Epidermal melanocyte (primary cell): ENCODE measurements around the gene UPF1.
"Not testable (repeated sequence)": the region's sequence is repeated elsewhere in the genome, so short reads cannot be mapped to it uniquely, and the experiment has no call there.

ENCODE experiments used
- DNase-seq: peaks from one replicate; pipeline ENCODE4 v3.0.0; 2011; ENCODE audit warnings: low spot score; ENCODE audit not compliant: insufficient read length

UPF1 gene

GRCh38 chr19:18897094-18898029, 65.6 kb downstream of the UPF1 start:
- no peak for DNase-seq

GRCh38 chr19:18898081-18898606, 66.4 kb downstream of the UPF1 start:
- no peak for DNase-seq

GRCh38 chr19:18898607-18899408, 67.0 kb downstream of the UPF1 start:
- no peak for DNase-seq

- DNase-seq, result no peak
Observed at GRCh38 chr19:18899624-18900560, 68.1 kb downstream of the UPF1 start.

GRCh38 chr19:18900700-18901481, 69.1 kb downstream of the UPF1 start:
- DNase-seq, result no peak

- no peak for DNase-seq
Observed at GRCh38 chr19:18901491-18901890, 69.7 kb downstream of the UPF1 start.

GRCh38 chr19:18902519-18902918, 70.8 kb downstream of the UPF1 start:
- DNase-seq, result not testable (repeated sequence)

- no peak for DNase-seq
Observed at GRCh38 chr19:18903156-18904037, 71.6 kb downstream of the UPF1 start.

GRCh38 chr19:18904334-18905057, 72.7 kb downstream of the UPF1 start:
- DNase-seq, result no peak

GRCh38 chr19:18905058-18905456, 73.3 kb downstream of the UPF1 start:
- no peak for DNase-seq

- DNase-seq, result no peak
Observed at GRCh38 chr19:18905513-18906236, 73.9 kb downstream of the UPF1 start.

GRCh38 chr19:18906605-18907519, 75.1 kb downstream of the UPF1 start:
- DNase-seq, result no peak

GRCh38 chr19:18908917-18909619, 77.3 kb downstream of the UPF1 start:
- no peak for DNase-seq

GRCh38 chr19:18910010-18910409, 78.3 kb downstream of the UPF1 start:
- DNase-seq, result no peak

- no peak for DNase-seq
Observed at GRCh38 chr19:18910801-18911436, 79.2 kb downstream of the UPF1 start.

GRCh38 chr19:18912933-18913332, 81.2 kb downstream of the UPF1 start:
- DNase-seq, result no peak
